AG09319 (cell line): ENCODE data around the gene VPS4A.

Source experiments
- DNase-seq: peaks from one replicate; pipeline ENCODE4 v3.0.0-alpha.2; 2010; ENCODE audit warnings: low read depth; ENCODE audit errors: extremely low read depth
- TF ChIP-seq, protein P1 (sequence below): IDR thresholded peaks from 2 replicates; pipeline ENCODE4 v1.5.1; 2011; ENCODE audit warnings: low read depth, mild to moderate bottlenecking, inconsistent platforms, low read length, moderate library complexity

Gene VPS4A

DNA sequence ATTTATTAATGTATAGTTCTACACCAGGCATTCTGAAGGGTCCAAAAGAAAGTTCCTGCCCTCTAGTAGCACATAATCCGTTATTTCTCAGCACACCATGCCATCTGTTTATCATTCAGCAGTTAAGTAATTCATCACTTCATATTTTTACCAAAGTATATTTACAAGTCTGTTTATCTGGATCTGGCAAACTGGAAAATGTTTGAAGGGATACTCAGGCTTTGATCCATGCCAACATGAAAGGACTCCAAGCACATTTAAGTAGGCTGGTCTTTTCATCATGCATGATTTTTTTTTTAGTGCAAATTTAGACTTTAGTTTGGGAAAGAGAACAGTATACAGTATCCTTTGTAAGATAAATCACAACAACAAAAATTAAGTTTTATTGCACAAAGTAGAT lies 4.1 kb upstream of the VPS4A start:
- DNase-seq, result no peak
- TF ChIP-seq, protein P1, sequence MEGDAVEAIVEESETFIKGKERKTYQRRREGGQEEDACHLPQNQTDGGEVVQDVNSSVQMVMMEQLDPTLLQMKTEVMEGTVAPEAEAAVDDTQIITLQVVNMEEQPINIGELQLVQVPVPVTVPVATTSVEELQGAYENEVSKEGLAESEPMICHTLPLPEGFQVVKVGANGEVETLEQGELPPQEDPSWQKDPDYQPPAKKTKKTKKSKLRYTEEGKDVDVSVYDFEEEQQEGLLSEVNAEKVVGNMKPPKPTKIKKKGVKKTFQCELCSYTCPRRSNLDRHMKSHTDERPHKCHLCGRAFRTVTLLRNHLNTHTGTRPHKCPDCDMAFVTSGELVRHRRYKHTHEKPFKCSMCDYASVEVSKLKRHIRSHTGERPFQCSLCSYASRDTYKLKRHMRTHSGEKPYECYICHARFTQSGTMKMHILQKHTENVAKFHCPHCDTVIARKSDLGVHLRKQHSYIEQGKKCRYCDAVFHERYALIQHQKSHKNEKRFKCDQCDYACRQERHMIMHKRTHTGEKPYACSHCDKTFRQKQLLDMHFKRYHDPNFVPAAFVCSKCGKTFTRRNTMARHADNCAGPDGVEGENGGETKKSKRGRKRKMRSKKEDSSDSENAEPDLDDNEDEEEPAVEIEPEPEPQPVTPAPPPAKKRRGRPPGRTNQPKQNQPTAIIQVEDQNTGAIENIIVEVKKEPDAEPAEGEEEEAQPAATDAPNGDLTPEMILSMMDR, result no peak

DNA sequence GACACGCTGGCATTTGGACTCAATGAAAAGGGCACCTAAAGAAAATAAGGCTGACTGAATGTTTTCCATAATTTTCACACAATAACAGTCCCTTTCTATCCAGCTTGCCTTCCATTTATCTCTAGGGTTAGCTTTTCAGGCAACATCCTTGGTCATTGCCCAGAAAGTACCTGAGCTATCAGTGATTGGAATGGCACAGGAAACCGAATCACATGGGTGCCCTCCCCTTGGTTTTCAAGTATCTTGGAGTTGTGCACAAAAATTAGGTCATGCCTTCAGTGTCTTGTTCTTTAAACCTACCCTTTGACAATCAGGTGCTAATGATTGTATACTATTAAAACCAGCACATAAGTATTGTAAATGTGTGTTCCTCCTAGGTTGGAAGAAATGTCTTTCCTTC lies 3.3 kb upstream of the VPS4A start:
- DNase-seq, result no peak
- TF ChIP-seq, protein P1, result no peak

DNA sequence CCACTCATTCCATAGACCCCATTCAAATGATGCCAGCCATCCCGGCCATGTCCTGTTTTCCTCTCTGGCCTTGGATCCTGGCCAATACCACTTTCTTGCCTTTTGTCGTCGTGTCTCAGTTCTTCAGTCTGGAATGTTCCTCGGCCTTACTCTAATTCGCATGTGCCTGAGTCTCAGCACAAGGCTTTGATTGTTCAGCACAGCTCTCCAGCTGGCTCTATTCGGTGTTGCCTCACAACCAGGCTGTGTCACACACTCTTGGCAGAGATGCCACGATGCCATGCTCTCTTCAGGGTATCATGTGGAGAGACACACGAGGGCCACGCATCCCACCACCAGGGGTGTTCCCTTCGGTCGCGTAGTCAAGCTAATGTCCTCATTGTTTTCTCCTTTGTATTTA lies 1.8 kb upstream of the VPS4A start:
- DNase-seq, result no peak
- TF ChIP-seq, protein P1, result no peak

DNA sequence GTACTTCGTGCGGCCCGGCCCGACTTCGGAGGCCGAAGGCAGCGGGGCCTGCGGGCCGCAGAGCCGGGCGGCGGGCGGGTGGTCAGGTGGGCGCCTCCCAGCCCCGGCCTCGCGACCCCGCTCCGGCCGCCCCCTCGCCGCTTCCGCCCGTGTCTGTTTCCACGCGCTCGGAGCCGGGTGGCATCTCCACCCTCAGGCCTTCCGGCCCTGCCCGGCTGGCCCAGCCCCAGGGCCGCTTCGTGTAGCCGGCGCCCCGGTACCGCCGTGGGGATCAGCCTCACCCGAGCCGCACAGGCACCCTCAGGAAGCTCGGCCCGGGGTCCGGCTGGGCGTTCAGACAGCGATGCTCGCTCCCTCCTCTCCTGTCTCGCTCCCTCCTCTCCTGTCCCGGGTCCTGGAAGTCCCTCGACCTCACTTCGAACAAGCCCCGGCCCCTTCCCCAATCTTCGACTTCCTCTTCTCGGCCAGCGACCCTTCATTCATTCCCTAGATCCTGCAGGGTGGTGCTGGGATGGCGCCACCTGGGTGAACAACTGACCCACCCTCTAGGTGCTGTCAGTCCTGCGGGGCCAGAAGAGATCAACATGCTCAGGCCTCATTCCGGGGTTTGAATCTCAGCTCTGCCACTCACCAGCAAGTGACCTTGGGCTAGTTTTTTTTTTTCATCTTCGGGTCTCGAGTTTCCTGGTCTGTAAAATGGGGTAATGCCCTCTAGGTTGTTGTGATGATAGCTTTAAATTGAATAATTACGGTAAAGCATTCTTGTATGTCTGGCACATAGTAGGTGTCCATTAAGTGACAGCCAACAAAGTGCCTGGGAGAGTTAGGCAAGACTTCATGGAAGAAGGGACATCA lies 610 bp downstream of the VPS4A start:
- TF ChIP-seq, protein P1, result no peak; the same call in 1 of the 2 replicates
- DNase-seq, result no peak

DNA sequence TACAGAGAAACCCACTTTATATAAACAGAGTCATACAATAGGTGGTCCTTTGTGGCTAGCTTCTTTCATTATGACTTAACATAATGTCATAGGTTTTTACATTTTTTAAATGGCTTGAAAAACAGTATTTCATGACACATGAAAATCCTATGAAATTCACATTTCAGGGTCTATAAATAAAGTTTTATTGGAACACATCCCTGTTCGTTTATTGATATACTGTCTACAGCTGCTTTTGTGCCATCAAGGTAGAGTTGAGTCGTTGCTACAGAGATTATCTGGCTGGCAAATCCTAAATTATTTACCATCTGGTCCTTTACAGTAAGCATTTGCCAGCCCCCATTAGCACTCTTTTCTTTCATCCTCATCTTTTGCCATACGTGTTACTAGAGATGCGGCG lies 2.3 kb downstream of the VPS4A start:
- TF ChIP-seq, protein P1, result no peak
- DNase-seq, result no peak

DNA sequence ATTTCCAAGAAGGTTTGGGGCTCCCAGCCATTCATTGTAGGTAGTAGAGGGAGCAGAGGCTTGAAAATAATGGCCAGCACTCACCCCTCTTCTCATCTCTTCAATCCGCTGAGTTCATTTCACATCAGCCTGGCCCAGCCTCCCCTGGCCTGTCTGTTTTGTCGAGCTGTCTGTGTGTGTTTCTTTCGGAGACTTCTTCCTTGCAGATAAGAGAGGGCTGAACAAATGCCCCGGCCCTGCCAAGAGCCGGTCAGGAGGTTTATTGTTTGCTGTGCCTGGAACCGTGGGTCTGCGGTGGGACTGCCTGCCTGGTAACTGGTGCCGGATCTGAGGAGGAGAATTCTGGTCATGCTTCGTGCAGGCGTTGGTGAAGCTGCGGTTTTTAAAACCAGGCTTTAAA lies 3.4 kb downstream of the VPS4A start:
- no peak for DNase-seq
- TF ChIP-seq, protein P1, result no peak

DNA sequence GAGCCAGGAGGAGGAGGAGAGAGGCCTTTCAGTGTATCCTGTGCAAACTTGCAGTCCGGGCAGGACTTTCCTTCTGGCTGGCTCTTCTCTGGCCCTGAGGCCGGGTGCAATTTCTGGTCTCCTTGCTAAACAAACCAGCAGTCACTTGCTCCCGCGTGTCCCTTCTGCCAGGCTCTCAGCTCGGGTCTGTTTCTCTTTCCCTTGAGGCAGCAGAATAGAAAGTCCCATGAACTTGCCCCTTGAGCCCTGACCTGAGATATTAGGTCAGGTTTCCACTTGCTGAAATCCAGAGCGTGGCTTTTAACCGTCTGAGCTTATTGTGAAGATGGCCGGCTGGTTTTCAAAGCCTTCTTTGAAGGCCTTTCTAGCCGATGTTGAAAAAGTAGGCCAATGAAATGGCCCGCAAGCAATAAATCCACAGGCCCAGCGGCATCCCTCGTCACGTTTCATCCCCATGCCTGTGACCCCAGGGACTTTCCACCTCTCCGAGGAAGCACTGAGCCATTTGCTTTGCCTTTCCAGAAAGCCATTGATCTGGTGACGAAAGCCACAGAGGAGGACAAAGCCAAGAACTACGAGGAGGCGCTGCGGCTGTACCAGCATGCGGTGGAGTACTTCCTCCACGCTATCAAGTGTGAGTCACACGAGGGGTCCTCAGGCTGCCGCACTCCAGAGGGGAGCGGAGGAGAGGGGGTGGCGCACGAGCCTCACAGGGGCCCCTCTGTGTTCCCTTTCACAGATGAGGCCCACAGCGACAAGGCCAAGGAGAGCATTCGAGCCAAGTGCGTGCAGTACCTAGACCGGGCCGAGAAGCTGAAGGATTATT lies 4.5 kb downstream of the VPS4A start:
- DNase-seq, result no peak
- TF ChIP-seq, protein P1, result no peak
